Posterior vena cava (tissue), 2 donors: ENCODE results near the gene CACTIN. TPM values are rescaled to one million over a fixed set of nuclear protein-coding genes. Genes with fewer than 3 reads are reported as not detected.
"Not testable (repeated sequence)": the region's sequence is repeated elsewhere in the genome, so short reads cannot be mapped to it uniquely, and the experiment has no call there.

Experiments
- DNase-seq: peaks from one replicate; pipeline ENCODE4 v3.0.0-alpha.2; 2020; ENCODE audit warnings: low spot score
- intact Hi-C, 2 donors: fragments of 100-400 bp; cut with DNase I; formaldehyde crosslinking; loops; one replicate each; pipeline versions ENCODE4 v1.14.1 to v1.14.2; 2022 to 2023
- total RNA-seq, 2 donors: library from RNA; stranded (reverse); fragmentation: NEBNext Ultra II Directional; extraction: Animal tissue kit (Norgen Biotek cat#: 25700); gene quantifications; one replicate each; pipeline ENCODE4 v1.2.1, GENCODE V29; 2021
- donor health status: DM: yes; HTN: yes; CAD: no.
- donor health status: DM: yes; HTN: yes; CAD: no.

CACTIN gene
- total RNA-seq, 2 donors from 2014 or later, result 13.0 to 17.0 TPM

- no peak for DNase-seq
- intact Hi-C loops, result no loop called here
Measured at GRCh38 chr19:3636506-3636905, 9.9 kb upstream of the CACTIN start.

DNA sequence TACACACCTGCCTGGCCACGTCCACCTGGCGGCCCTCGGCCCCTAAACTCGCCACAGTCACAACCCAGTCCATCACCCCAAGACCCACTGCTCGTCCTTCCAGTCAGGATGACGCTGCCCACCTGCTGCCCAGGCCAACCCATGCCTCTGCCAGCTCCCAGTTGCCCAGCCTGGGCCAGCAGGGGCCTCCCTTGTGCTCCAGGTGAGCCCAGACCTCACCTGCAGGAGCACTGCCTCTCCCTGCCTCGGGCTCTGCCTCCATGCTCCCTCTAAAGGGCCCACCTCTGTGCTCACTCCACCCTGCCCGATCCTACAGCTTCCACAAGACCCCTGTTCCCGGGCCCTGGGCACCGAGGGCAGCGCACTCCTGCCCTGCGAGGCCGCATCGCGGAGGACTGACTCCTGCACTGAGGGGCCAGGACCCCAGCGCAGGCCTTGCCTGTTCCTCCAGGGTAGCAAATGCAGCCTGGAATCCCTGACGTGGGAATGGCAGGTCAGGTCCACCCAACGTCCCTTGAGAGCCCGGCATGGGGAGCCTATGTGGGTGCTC is 8.0 kb upstream of the CACTIN start:
- DNase-seq, result no peak
- intact Hi-C loops, result no loop called here

- no peak for DNase-seq
- intact Hi-C loops, result no loop called here
Measured at GRCh38 chr19:3633559-3633988, 7.0 kb upstream of the CACTIN start.

GRCh38 chr19:3632739-3633558 is 6.4 kb upstream of the CACTIN start:
- DNase-seq, result no peak
- intact Hi-C loops, result no loop called here

GRCh38 chr19:3632098-3632497 is 5.5 kb upstream of the CACTIN start:
- intact Hi-C loops, result no loop called here
- no peak for DNase-seq

- DNase-seq, result no peak
- intact Hi-C loops, result no loop called here
Measured at GRCh38 chr19:3631053-3631861, 4.7 kb upstream of the CACTIN start.

DNA sequence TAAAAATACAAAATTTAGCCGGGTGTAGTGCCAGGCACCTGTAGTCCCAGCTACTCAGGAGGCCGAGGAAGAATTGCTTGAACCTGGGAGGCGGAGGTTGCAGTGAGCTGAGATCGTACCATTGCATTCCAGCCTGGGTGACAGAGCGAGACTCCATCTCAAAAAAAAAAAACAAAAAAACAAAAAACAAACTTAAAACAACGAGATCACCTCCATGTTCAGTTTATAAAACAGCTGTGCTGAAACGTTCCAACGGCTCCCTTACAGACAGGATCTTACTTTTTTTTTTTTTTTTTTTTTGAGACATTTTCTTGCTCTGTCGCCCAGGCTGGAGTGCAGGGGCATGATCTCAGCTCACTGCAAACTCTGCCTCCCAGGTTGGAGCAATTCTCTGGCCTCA is 2.2 kb upstream of the CACTIN start:
- intact Hi-C loops, DNase-seq: not testable (repeated sequence)

- intact Hi-C loops, result no loop called here
- no peak for DNase-seq
Measured at GRCh38 chr19:3627351-3627723, 747 bp upstream of the CACTIN start.

GRCh38 chr19:3625996-3626472 is 556 bp downstream of the CACTIN start:
- DNase-seq, result no peak
- intact Hi-C loops, result no loop called here

GRCh38 chr19:3623716-3624115 is 2.9 kb downstream of the CACTIN start:
- intact Hi-C loops, result no loop called here
- DNase-seq, result no peak

DNA sequence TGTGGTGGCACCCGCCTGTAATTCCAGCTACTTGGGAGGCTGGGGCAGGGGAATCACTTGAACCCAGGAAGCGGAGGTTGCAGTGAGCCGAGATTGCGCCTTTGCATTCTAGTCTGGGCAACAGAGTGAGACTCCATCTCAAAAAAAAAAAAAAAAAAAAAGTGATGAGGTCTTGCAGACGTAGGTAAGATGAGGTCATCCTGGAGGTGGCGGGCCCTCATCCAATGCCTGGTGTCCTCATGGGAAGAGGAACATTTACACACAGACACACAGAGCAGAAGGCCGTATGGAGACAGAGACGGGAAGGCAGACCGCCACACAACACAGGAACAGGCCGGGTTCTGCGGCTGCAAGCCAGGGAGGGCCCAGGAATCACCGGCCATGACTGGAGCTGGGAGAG is 4.4 kb downstream of the CACTIN start:
- DNase-seq, result no peak
- intact Hi-C loops, result no loop called here

- intact Hi-C loops, result no loop called here
- DNase-seq, result no peak
Measured at GRCh38 chr19:3621689-3622088, 4.9 kb downstream of the CACTIN start.

GRCh38 chr19:3620817-3621547 is 5.6 kb downstream of the CACTIN start:
- DNase-seq, result no peak
- intact Hi-C loops, result no loop called here

- DNase-seq, result peak; percentile 77
- intact Hi-C loops, result no loop called here
Measured at GRCh38 chr19:3620145-3620816, 6.3 kb downstream of the CACTIN start.

GRCh38 chr19:3619631-3620012 is 7.0 kb downstream of the CACTIN start:
- peak; percentile 78 for DNase-seq
- intact Hi-C loops, result loop anchor here (2.0 to 5.0 kb wide), 2 partner anchors 33 to 72 kb away; no protein-coding TSS in a partner anchor

DNA sequence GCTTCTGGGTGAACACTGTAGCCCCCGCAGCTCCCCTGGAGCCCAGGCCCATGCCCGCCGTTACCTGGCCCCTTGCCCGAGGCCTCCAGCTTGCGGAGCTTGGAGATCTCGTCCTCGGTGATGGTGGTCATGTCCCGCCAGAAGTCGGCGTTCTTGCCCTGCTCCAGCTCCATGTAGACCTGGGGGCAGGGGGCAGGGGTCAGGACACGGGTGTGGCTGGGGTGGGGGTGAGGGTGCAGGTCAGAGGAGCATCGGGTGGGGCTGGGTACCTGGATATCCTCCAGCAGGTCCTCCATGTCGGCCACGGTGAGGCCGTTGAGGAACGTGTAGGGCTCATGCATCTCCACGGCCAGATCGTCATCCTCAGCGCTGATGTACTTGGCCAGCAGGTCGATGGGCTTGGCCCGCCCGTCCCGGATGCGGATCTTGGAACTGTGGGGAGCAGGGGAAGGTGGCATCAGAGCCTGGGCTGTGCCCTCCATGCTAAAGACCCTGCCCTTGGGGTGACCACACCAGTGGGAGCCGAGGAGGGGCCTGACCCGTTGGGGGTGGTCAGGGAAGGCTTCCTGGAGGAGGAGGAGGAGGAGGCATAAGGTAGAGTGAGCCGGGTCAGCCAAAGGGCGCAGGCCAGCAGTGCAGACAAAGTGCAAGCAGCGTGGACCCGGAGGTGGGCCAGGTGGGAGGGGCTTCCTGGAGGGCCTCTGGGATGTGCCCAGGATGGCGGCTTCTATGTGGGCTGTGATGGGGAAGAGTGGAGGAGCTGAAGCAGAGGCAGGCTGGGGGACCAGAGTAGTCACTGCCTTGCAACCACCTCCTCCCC is 7.6 kb downstream of the CACTIN start:
- intact Hi-C loops, result loop anchor here (2.0 to 5.0 kb wide), 2 partner anchors 32 to 72 kb away; no protein-coding TSS in a partner anchor
- peak; percentile 79 for DNase-seq

- intact Hi-C loops, result loop anchor here (2.0 to 5.0 kb wide), 2 partner anchors 31 to 71 kb away; no protein-coding TSS in a partner anchor
- peak; percentile 93 for DNase-seq
Measured at GRCh38 chr19:3618144-3618810, 8.3 kb downstream of the CACTIN start.
